HG02642 (cell line): Measurements from ENCODE around the gene FAM3A.

Source experiments
- ATAC-seq: cut with Tn5 transposase; IDR thresholded peaks from one replicate; pipeline ENCODE4 v1.9.1; 2021; ENCODE audit warnings: mild to moderate bottlenecking; ENCODE audit not compliant: unreplicated experiment, poor library complexity

The FAM3A gene

GRCh38 chrX:154535892-154536291, 19.9 kb upstream of the FAM3A start:
- ATAC-seq, result no peak

- ATAC-seq, result peak; percentile 90
These were observed 18.7 kb upstream of the FAM3A start for GRCh38 chrX:154534526-154535322.

- no peak for ATAC-seq
These were observed 16.7 kb upstream of the FAM3A start for GRCh38 chrX:154532690-154533089.

- no peak for ATAC-seq
These were observed 15.6 kb upstream of the FAM3A start for GRCh38 chrX:154531626-154532025.

- no peak for ATAC-seq
These were observed 14.3 kb upstream of the FAM3A start for GRCh38 chrX:154530286-154530685.

- ATAC-seq, result no peak
These were observed 13.2 kb upstream of the FAM3A start for GRCh38 chrX:154529206-154529612.

- ATAC-seq, result peak; percentile 74
These were observed 11.1 kb upstream of the FAM3A start for GRCh38 chrX:154526901-154527675.

GRCh38 chrX:154525606-154526490, 9.8 kb upstream of the FAM3A start:
- ATAC-seq, result no peak

- no peak for ATAC-seq
These were observed 3.4 kb upstream of the FAM3A start for GRCh38 chrX:154519389-154519788.

- ATAC-seq, result no peak
These were observed 1.2 kb upstream of the FAM3A start for GRCh38 chrX:154517101-154517781.

- ATAC-seq, result no peak
These were observed 646 bp upstream of the FAM3A start for GRCh38 chrX:154516656-154517100.

GRCh38 chrX:154515090-154515965, 704 bp downstream of the FAM3A start:
- no peak for ATAC-seq

- no peak for ATAC-seq
These were observed 2.3 kb downstream of the FAM3A start for GRCh38 chrX:154513716-154514115.

- no peak for ATAC-seq
These were observed 3.0 kb downstream of the FAM3A start for GRCh38 chrX:154512879-154513553.

GRCh38 chrX:154511761-154512160, 4.3 kb downstream of the FAM3A start:
- no peak for ATAC-seq

- ATAC-seq, result no peak
These were observed 6.6 kb downstream of the FAM3A start for GRCh38 chrX:154509455-154509854.

GRCh38 chrX:154508384-154508745, 7.7 kb downstream of the FAM3A start:
- no peak for ATAC-seq

GRCh38 chrX:154507673-154508383, 8.2 kb downstream of the FAM3A start:
- no peak for ATAC-seq
